IMR-90 (cell line): ENCODE data around the gene CMKLR1.

Source experiments
- POLR2A ChIP-seq: IDR thresholded peaks from 2 replicates; pipeline ENCODE4 v1.6.1; 2012; ENCODE audit warnings: mild to moderate bottlenecking, low read depth, low read length
- RFX5 ChIP-seq: IDR thresholded peaks from 2 replicates; pipeline ENCODE4 v1.8.0; 2012; ENCODE audit warnings: low read depth, mild to moderate bottlenecking, low read length, moderate library complexity
- TF ChIP-seq, protein P1 (sequence below): conservative IDR thresholded peaks from 2 replicates; pipeline ENCODE4 v1.5.1; 2012; ENCODE audit warnings: mild to moderate bottlenecking, low read depth, low read length, improper control_type of control experiment

DNA sequence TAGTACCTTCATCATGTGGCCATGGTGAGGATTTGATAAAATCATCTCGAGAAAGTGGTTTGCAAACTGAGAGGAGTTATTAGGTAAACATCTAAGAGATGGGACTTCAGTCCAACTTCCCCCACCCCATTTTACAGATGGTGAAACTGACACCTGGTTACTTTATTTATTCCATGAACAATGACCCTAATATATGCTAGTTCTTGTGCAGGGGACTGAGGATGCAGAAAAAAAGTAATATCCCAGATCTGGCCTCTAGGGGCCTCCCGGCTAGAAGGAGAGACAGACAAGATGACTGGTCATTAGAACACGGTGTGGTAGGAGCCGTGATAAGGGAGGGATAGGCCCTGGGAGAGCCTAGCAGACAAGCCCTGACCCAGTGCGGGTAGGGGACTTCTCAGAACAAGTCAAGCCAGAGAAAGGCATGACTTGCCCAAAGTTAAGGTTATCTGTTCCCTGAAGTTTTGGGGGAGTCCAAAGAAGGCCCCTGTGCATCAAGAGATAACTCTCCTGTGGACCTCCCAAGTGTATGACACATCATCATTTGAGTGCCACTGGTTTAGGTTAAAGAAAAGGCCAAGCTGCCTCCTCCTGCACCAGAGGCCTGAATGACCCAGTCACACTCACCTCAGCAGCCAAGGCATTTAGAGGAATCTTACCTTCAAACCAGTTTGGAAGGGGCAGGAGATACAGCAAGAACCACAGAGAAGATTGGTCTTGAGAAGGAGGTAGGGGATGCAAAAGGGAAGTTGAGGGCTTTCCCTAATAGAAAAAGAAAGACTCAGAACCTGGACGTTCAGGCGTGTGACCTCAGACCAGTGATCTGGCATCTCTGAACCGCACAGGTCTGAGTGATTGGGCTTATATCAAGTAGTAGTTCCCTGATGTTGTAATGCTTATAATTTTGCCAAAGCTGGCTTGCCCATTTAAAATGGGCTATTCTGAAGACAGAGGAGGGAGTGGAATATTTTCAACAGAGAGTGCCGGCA is 1.6 kb downstream of the CMKLR1 start:
- TF ChIP-seq, protein P1, sequence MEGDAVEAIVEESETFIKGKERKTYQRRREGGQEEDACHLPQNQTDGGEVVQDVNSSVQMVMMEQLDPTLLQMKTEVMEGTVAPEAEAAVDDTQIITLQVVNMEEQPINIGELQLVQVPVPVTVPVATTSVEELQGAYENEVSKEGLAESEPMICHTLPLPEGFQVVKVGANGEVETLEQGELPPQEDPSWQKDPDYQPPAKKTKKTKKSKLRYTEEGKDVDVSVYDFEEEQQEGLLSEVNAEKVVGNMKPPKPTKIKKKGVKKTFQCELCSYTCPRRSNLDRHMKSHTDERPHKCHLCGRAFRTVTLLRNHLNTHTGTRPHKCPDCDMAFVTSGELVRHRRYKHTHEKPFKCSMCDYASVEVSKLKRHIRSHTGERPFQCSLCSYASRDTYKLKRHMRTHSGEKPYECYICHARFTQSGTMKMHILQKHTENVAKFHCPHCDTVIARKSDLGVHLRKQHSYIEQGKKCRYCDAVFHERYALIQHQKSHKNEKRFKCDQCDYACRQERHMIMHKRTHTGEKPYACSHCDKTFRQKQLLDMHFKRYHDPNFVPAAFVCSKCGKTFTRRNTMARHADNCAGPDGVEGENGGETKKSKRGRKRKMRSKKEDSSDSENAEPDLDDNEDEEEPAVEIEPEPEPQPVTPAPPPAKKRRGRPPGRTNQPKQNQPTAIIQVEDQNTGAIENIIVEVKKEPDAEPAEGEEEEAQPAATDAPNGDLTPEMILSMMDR, result peak; percentile 30; the same call in 1 of the 2 replicates
- no peak for TF ChIP-seq RFX5
- TF ChIP-seq POLR2A, result no peak
